MG63 (cell line): ENCODE data around the gene FGFBP3. TPM values are rescaled to one million over a fixed set of nuclear protein-coding genes. Genes with fewer than 3 reads are reported as not detected.
A peak's percentile ranks its signal among the peaks of the same experiment; 100 is the strongest.

Experiments
- DNase-seq: peaks from one replicate; pipeline ENCODE4 v3.0.0-alpha.2; 2020
- H3K27me3 ChIP-seq: fragments of 250-450 bp; sonication (Bioruptor Pico); 2 replicates; pipeline ENCODE4 v1.5.1; 2020; ENCODE audit warnings: mild to moderate bottlenecking, moderate library complexity
- H3K36me3 ChIP-seq: fragments of 250-450 bp; sonication (Bioruptor Pico); 2 replicates; pipeline ENCODE4 v1.5.1; 2020; ENCODE audit warnings: mild to moderate bottlenecking, moderate library complexity
- H3K4me3 ChIP-seq: fragments of 250-450 bp; sonication (Bioruptor Pico); 2 replicates; pipeline ENCODE4 v1.5.1; 2020; ENCODE audit warnings: mild to moderate bottlenecking, moderate library complexity
- H3K9me3 ChIP-seq: fragments of 250-450 bp; sonication (Bioruptor Pico); 2 replicates; pipeline ENCODE4 v1.5.1; 2020; ENCODE audit warnings: mild to moderate bottlenecking, moderate library complexity
- total RNA-seq: library from RNA; depleted of rRNA; stranded (reverse); fragments of >200 nt; shearing (Covaris generic); gene quantifications from 2 replicates; pipeline ENCODE4 v1.2.3, GENCODE V29; 2014; ENCODE audit warnings: low replicate concordance; rRNA removed

Gene FGFBP3
- total RNA-seq, result not detected in 2 replicates

- DNase-seq, result peak; percentile 51
- Histone ChIP-seq H3K4me3 (peak within 1 kb of the TSS; percentile 68), H3K27me3 (no peaks in the 10 kb centered on the region), H3K36me3 (no peaks in the 10 kb centered on the region), H3K9me3 (no peaks in the 10 kb centered on the region)
Measured at GRCh38 chr10:91909117-91909677, at the start of gene FGFBP3. Gene FGFBP3 (minus strand): TSS chr10:91909486. CDS start chr10:91908969, 517 bp downstream.

- no peak overlapping the region for H3K4me3 ChIP-seq
- no peak for DNase-seq
- no peaks in the 10 kb centered on the region for H3K9me3 ChIP-seq
- peaks cover 67% of the 10 kb centered on the region for H3K36me3 ChIP-seq
- no peaks in the 10 kb centered on the region for H3K27me3 ChIP-seq
Measured at GRCh38 chr10:91957091-91957490, 47.8 kb upstream of the FGFBP3 start.

- no peaks in the 10 kb centered on the region for H3K9me3 ChIP-seq
- no peaks in the 10 kb centered on the region for H3K27me3 ChIP-seq
- H3K4me3 ChIP-seq, result no peak overlapping the region
- DNase-seq, result no peak
- H3K36me3 ChIP-seq, result peaks cover 61% of the 10 kb centered on the region
Measured at GRCh38 chr10:91955114-91955513, 45.8 kb upstream of the FGFBP3 start.

- H3K4me3 ChIP-seq, result no peak overlapping the region
- no peak for DNase-seq
- no peaks in the 10 kb centered on the region for H3K27me3 ChIP-seq
- H3K36me3 ChIP-seq, result peaks cover 48% of the 10 kb centered on the region
- H3K9me3 ChIP-seq, result no peaks in the 10 kb centered on the region
Measured at GRCh38 chr10:91953600-91954160, 44.4 kb upstream of the FGFBP3 start.

GRCh38 chr10:91944880-91945630 is 35.8 kb upstream of the FGFBP3 start:
- Histone ChIP-seq H3K9me3 (no peaks in the 10 kb centered on the region), H3K27me3 (no peaks in the 10 kb centered on the region), H3K36me3 (peaks cover 26% of the 10 kb centered on the region), H3K4me3 (no peak overlapping the region)
- DNase-seq, result no peak

- Histone ChIP-seq H3K9me3 (no peaks in the 10 kb centered on the region), H3K36me3 (peaks cover 50% of the 10 kb centered on the region), H3K4me3 (no peak overlapping the region), H3K27me3 (no peaks in the 10 kb centered on the region)
- DNase-seq, result no peak
Measured at GRCh38 chr10:91941426-91941825, 32.1 kb upstream of the FGFBP3 start.

GRCh38 chr10:91939653-91940052 is 30.4 kb upstream of the FGFBP3 start:
- Histone ChIP-seq H3K4me3 (no peak overlapping the region), H3K27me3 (no peaks in the 10 kb centered on the region), H3K9me3 (peaks cover 2% of the 10 kb centered on the region; the same call in 1 of the 2 replicates), H3K36me3 (peaks cover 55% of the 10 kb centered on the region)
- DNase-seq, result no peak

- no peak overlapping the region for H3K4me3 ChIP-seq
- H3K9me3 ChIP-seq, result peaks cover 2% of the 10 kb centered on the region; the same call in 1 of the 2 replicates
- H3K27me3 ChIP-seq, result no peaks in the 10 kb centered on the region
- H3K36me3 ChIP-seq, result peaks cover 57% of the 10 kb centered on the region
- DNase-seq, result no peak
Measured at GRCh38 chr10:91935886-91936285, 26.6 kb upstream of the FGFBP3 start.

- no peak for DNase-seq
- Histone ChIP-seq H3K36me3 (peaks cover 49% of the 10 kb centered on the region), H3K9me3 (peaks cover 2% of the 10 kb centered on the region; the same call in 1 of the 2 replicates), H3K4me3 (no peak overlapping the region), H3K27me3 (no peaks in the 10 kb centered on the region)
Measured at GRCh38 chr10:91932737-91933136, 23.5 kb upstream of the FGFBP3 start.

- H3K4me3 ChIP-seq, result no peak overlapping the region
- H3K36me3 ChIP-seq, result peaks cover 42% of the 10 kb centered on the region
- no peaks in the 10 kb centered on the region for H3K27me3 ChIP-seq
- H3K9me3 ChIP-seq, result peaks cover 2% of the 10 kb centered on the region; the same call in 1 of the 2 replicates
- no peak for DNase-seq
Measured at GRCh38 chr10:91931526-91932190, 22.4 kb upstream of the FGFBP3 start.

GRCh38 chr10:91930939-91931338 is 21.7 kb upstream of the FGFBP3 start:
- H3K36me3 ChIP-seq, result peaks cover 42% of the 10 kb centered on the region
- H3K9me3 ChIP-seq, result peaks cover 2% of the 10 kb centered on the region; the same call in 1 of the 2 replicates
- DNase-seq, result no peak
- no peak overlapping the region for H3K4me3 ChIP-seq
- H3K27me3 ChIP-seq, result no peaks in the 10 kb centered on the region

- Histone ChIP-seq H3K36me3 (peaks cover 7% of the 10 kb centered on the region; the same call in 1 of the 2 replicates), H3K4me3 (peak overlapping the region; percentile 76), H3K9me3 (no peaks in the 10 kb centered on the region), H3K27me3 (no peaks in the 10 kb centered on the region)
- DNase-seq, result no peak
Measured at GRCh38 chr10:91925022-91925320, 15.7 kb upstream of the FGFBP3 start.

GRCh38 chr10:91924212-91925021 is 15.1 kb upstream of the FGFBP3 start:
- H3K27me3 ChIP-seq, result no peaks in the 10 kb centered on the region
- DNase-seq, result no peak
- H3K36me3 ChIP-seq, result peaks cover 7% of the 10 kb centered on the region; the same call in 1 of the 2 replicates
- H3K4me3 ChIP-seq, result peak overlapping the region; percentile 76
- peaks cover 2% of the 10 kb centered on the region; the same call in 1 of the 2 replicates for H3K9me3 ChIP-seq

GRCh38 chr10:91923371-91924211 is 14.3 kb upstream of the FGFBP3 start, which contains the start of gene BTAF1:
Gene BTAF1 (plus strand): TSS chr10:91923770. CDS start chr10:91924077, 307 bp downstream.
- peak; percentile 91 for DNase-seq
- peaks cover 7% of the 10 kb centered on the region; the same call in 1 of the 2 replicates for H3K36me3 ChIP-seq
- H3K27me3 ChIP-seq, result no peaks in the 10 kb centered on the region
- H3K4me3 ChIP-seq, result peak within 1 kb of the TSS; percentile 76
- peaks cover 4% of the 10 kb centered on the region; the same call in 1 of the 2 replicates for H3K9me3 ChIP-seq

- Histone ChIP-seq H3K27me3 (no peaks in the 10 kb centered on the region; the same call in 1 of the 2 replicates), H3K36me3 (no peaks in the 10 kb centered on the region), H3K9me3 (peaks cover 4% of the 10 kb centered on the region; the same call in 1 of the 2 replicates), H3K4me3 (no peak overlapping the region)
- DNase-seq, result no peak
Measured at GRCh38 chr10:91919651-91920050, 10.4 kb upstream of the FGFBP3 start.
